ENCODE results near the gene CCSER1.

The CCSER1 gene

GRCh38 chr4:90780193-90780592 lies 653.0 kb downstream of the CCSER1 start:
- Histone ChIP-seq H3K4me2 (ENCODE audit: insufficient read depth, low read length, poor library complexity, severe bottlenecking) (no peak overlapping the region), H4K8ac (ENCODE audit: low read depth, low read length) (no peak overlapping the region), H3K14ac (ENCODE audit: low read length) (no peak overlapping the region), H3K27me3 (ENCODE audit: control insufficient read depth in 3 of 3, insufficient read depth in 3 of 3, low read depth in 1 of 3, low read length in 3 of 3) (no peaks in the 10 kb centered on the region), H2BK120ac (ENCODE audit: low read depth, low read length) (no peak overlapping the region), H3K36me3 (replicated peaks in 1 of 2; ENCODE audit: control insufficient read depth in 2 of 2, insufficient read depth in 2 of 2, low read length in 2 of 2) (no peaks in the 10 kb centered on the region), H3K23ac (ENCODE audit: low read depth, low read length, poor library complexity) (no peak overlapping the region), H3K79me1 (ENCODE audit: low read depth, low read length) (no peaks in the 10 kb centered on the region), H2AFZ (ENCODE audit: low read length) (no peak overlapping the region), H3K4ac (ENCODE audit: low read length) (no peak overlapping the region), H3K4me3 (ENCODE audit: low read length in 2 of 2) (no peak overlapping the region), H3K9ac (ENCODE audit: low read depth, low read length, poor library complexity) (no peak overlapping the region), H3K4me1 (ENCODE audit: control insufficient read depth in 2 of 2, insufficient read depth in 1 of 2, low read depth in 1 of 2, low read length in 2 of 2) (no peaks in the 10 kb centered on the region), H3K9me3 (replicated peaks in 1 of 2; ENCODE audit: control insufficient read depth in 2 of 2, insufficient read depth in 1 of 2, low read depth in 1 of 2, low read length in 2 of 2) (no peaks in the 10 kb centered on the region), H2BK15ac (ENCODE audit: low read length) (no peak overlapping the region), H3K18ac (ENCODE audit: low read length) (no peak overlapping the region), H2BK12ac (ENCODE audit: low read length) (no peak overlapping the region), H4K91ac (ENCODE audit: low read depth, low read length, poor library complexity) (no peak overlapping the region), H2BK5ac (ENCODE audit: low read length) (no peak overlapping the region), H2AK5ac (ENCODE audit: low read depth, low read length) (no peak overlapping the region), H3K27ac (replicated peaks; ENCODE audit: low read length) (no peak overlapping the region)
- WGBS, 2 donors (ENCODE audit: extremely low coverage in 2 of 2, insufficient read length in 2 of 2, insufficient replicate concordance in 1 of 2) = no CpG with 5 or more reads among the region's 1 CpG
- DNase-seq (ENCODE audit: low spot score) = no peak

- H3K4me2 ChIP-seq (ENCODE audit: insufficient read depth, low read length, poor library complexity, severe bottlenecking) = no peak overlapping the region
- H3K27me3 ChIP-seq (ENCODE audit: control insufficient read depth in 3 of 3, insufficient read depth in 3 of 3, low read depth in 1 of 3, low read length in 3 of 3) = no peaks in the 10 kb centered on the region
- no peak overlapping the region for H4K8ac ChIP-seq (ENCODE audit: low read depth, low read length)
- H3K36me3 ChIP-seq (replicated peaks in 1 of 2; ENCODE audit: control insufficient read depth in 2 of 2, insufficient read depth in 2 of 2, low read length in 2 of 2) = no peaks in the 10 kb centered on the region
- H3K27ac ChIP-seq (replicated peaks; ENCODE audit: low read length) = no peak overlapping the region
- DNase-seq (ENCODE audit: low spot score) = no peak
- no peak overlapping the region for H2AK5ac ChIP-seq (ENCODE audit: low read depth, low read length)
- no peaks in the 10 kb centered on the region for H3K79me1 ChIP-seq (ENCODE audit: low read depth, low read length)
- H3K4ac ChIP-seq (ENCODE audit: low read length) = no peak overlapping the region
- no peak overlapping the region for H4K91ac ChIP-seq (ENCODE audit: low read depth, low read length, poor library complexity)
- no peak overlapping the region for H2BK120ac ChIP-seq (ENCODE audit: low read depth, low read length)
- H3K23ac ChIP-seq (ENCODE audit: low read depth, low read length, poor library complexity) = no peak overlapping the region
- H3K18ac ChIP-seq (ENCODE audit: low read length) = no peak overlapping the region
- no peaks in the 10 kb centered on the region for H3K4me1 ChIP-seq (ENCODE audit: control insufficient read depth in 2 of 2, insufficient read depth in 1 of 2, low read depth in 1 of 2, low read length in 2 of 2)
- H2BK15ac ChIP-seq (ENCODE audit: low read length) = no peak overlapping the region
- no CpG with 5 or more reads among the region's 1 CpG for WGBS, 2 donors (ENCODE audit: extremely low coverage in 2 of 2, insufficient read length in 2 of 2, insufficient replicate concordance in 1 of 2)
- H2AFZ ChIP-seq (ENCODE audit: low read length) = no peak overlapping the region
- no peaks in the 10 kb centered on the region for H3K9me3 ChIP-seq (replicated peaks in 1 of 2; ENCODE audit: control insufficient read depth in 2 of 2, insufficient read depth in 1 of 2, low read depth in 1 of 2, low read length in 2 of 2)
- no peak overlapping the region for H2BK12ac ChIP-seq (ENCODE audit: low read length)
- H3K9ac ChIP-seq (ENCODE audit: low read depth, low read length, poor library complexity) = no peak overlapping the region
- H3K4me3 ChIP-seq (ENCODE audit: low read length in 2 of 2) = no peak overlapping the region
- no peak overlapping the region for H2BK5ac ChIP-seq (ENCODE audit: low read length)
- H3K14ac ChIP-seq (ENCODE audit: low read length) = no peak overlapping the region
These were observed 659.4 kb downstream of the CCSER1 start for GRCh38 chr4:90786602-90787001.

- H2BK12ac ChIP-seq (ENCODE audit: low read length) = no peak overlapping the region
- H3K9ac ChIP-seq (ENCODE audit: low read depth, low read length, poor library complexity) = no peak overlapping the region
- H3K4me2 ChIP-seq (ENCODE audit: insufficient read depth, low read length, poor library complexity, severe bottlenecking) = no peak overlapping the region
- H2AFZ ChIP-seq (ENCODE audit: low read length) = no peak overlapping the region
- no peak overlapping the region for H3K18ac ChIP-seq (ENCODE audit: low read length)
- no peak overlapping the region for H3K4ac ChIP-seq (ENCODE audit: low read length)
- H3K36me3 ChIP-seq (replicated peaks in 1 of 2; ENCODE audit: control insufficient read depth in 2 of 2, insufficient read depth in 2 of 2, low read length in 2 of 2) = no peaks in the 10 kb centered on the region
- H3K79me1 ChIP-seq (ENCODE audit: low read depth, low read length) = no peaks in the 10 kb centered on the region
- no peak overlapping the region for H2BK120ac ChIP-seq (ENCODE audit: low read depth, low read length)
- H3K4me1 ChIP-seq (ENCODE audit: control insufficient read depth in 2 of 2, insufficient read depth in 1 of 2, low read depth in 1 of 2, low read length in 2 of 2) = no peaks in the 10 kb centered on the region
- no peak overlapping the region for H2BK5ac ChIP-seq (ENCODE audit: low read length)
- H3K4me3 ChIP-seq (ENCODE audit: low read length in 2 of 2) = no peak overlapping the region
- no peaks in the 10 kb centered on the region for H3K27me3 ChIP-seq (ENCODE audit: control insufficient read depth in 3 of 3, insufficient read depth in 3 of 3, low read depth in 1 of 3, low read length in 3 of 3)
- no peak for DNase-seq (ENCODE audit: low spot score)
- H4K8ac ChIP-seq (ENCODE audit: low read depth, low read length) = no peak overlapping the region
- peaks cover 0 to 4% of the 10 kb centered on the region in 2 donors for H3K9me3 ChIP-seq (replicated peaks in 1 of 2; ENCODE audit: control insufficient read depth in 2 of 2, insufficient read depth in 1 of 2, low read depth in 1 of 2, low read length in 2 of 2)
- WGBS, 2 donors (ENCODE audit: extremely low coverage in 2 of 2, insufficient read length in 2 of 2, insufficient replicate concordance in 1 of 2) = no CpG with 5 or more reads among the region's 2 CpGs
- H2AK5ac ChIP-seq (ENCODE audit: low read depth, low read length) = no peak overlapping the region
- no peak overlapping the region for H3K27ac ChIP-seq (replicated peaks; ENCODE audit: low read length)
- no peak overlapping the region for H3K23ac ChIP-seq (ENCODE audit: low read depth, low read length, poor library complexity)
- H3K14ac ChIP-seq (ENCODE audit: low read length) = no peak overlapping the region
- no peak overlapping the region for H2BK15ac ChIP-seq (ENCODE audit: low read length)
- H4K91ac ChIP-seq (ENCODE audit: low read depth, low read length, poor library complexity) = no peak overlapping the region
These were observed 665.5 kb downstream of the CCSER1 start for GRCh38 chr4:90792696-90793095.

- H2BK12ac ChIP-seq (ENCODE audit: low read length) = no peak overlapping the region
- H2BK15ac ChIP-seq (ENCODE audit: low read length) = no peak overlapping the region
- no peak overlapping the region for H3K27ac ChIP-seq (replicated peaks; ENCODE audit: low read length)
- H4K8ac ChIP-seq (ENCODE audit: low read depth, low read length) = no peak overlapping the region
- H2BK120ac ChIP-seq (ENCODE audit: low read depth, low read length) = no peak overlapping the region
- no peaks in the 10 kb centered on the region for H3K36me3 ChIP-seq (replicated peaks in 1 of 2; ENCODE audit: control insufficient read depth in 2 of 2, insufficient read depth in 2 of 2, low read length in 2 of 2)
- peak overlapping the region in 1 of 2 donors; percentile 63 for H3K4me3 ChIP-seq (ENCODE audit: low read length in 2 of 2)
- no peak overlapping the region for H3K4ac ChIP-seq (ENCODE audit: low read length)
- no peak overlapping the region for H3K14ac ChIP-seq (ENCODE audit: low read length)
- H3K79me1 ChIP-seq (ENCODE audit: low read depth, low read length) = no peaks in the 10 kb centered on the region
- H3K4me2 ChIP-seq (ENCODE audit: insufficient read depth, low read length, poor library complexity, severe bottlenecking) = no peak overlapping the region
- no peak overlapping the region for H2BK5ac ChIP-seq (ENCODE audit: low read length)
- DNase-seq (ENCODE audit: low spot score) = no peak
- no peak overlapping the region for H3K23ac ChIP-seq (ENCODE audit: low read depth, low read length, poor library complexity)
- H3K9me3 ChIP-seq (replicated peaks in 1 of 2; ENCODE audit: control insufficient read depth in 2 of 2, insufficient read depth in 1 of 2, low read depth in 1 of 2, low read length in 2 of 2) = peaks cover 2 to 4% of the 10 kb centered on the region in 2 donors
- no peak overlapping the region for H2AFZ ChIP-seq (ENCODE audit: low read length)
- H3K27me3 ChIP-seq (ENCODE audit: control insufficient read depth in 3 of 3, insufficient read depth in 3 of 3, low read depth in 1 of 3, low read length in 3 of 3) = no peaks in the 10 kb centered on the region
- H2AK5ac ChIP-seq (ENCODE audit: low read depth, low read length) = no peak overlapping the region
- WGBS, 2 donors (ENCODE audit: extremely low coverage in 2 of 2, insufficient read length in 2 of 2, insufficient replicate concordance in 1 of 2) = no CpG with 5 or more reads among the region's 6 CpGs
- H3K9ac ChIP-seq (ENCODE audit: low read depth, low read length, poor library complexity) = peak overlapping the region; percentile 47
- H3K18ac ChIP-seq (ENCODE audit: low read length) = no peak overlapping the region
- H4K91ac ChIP-seq (ENCODE audit: low read depth, low read length, poor library complexity) = no peak overlapping the region
- no peaks in the 10 kb centered on the region for H3K4me1 ChIP-seq (ENCODE audit: control insufficient read depth in 2 of 2, insufficient read depth in 1 of 2, low read depth in 1 of 2, low read length in 2 of 2)
These were observed 671.8 kb downstream of the CCSER1 start for GRCh38 chr4:90798948-90799347.
